ENCODE measurements around the gene MRPL14.

MRPL14 gene

DNA sequence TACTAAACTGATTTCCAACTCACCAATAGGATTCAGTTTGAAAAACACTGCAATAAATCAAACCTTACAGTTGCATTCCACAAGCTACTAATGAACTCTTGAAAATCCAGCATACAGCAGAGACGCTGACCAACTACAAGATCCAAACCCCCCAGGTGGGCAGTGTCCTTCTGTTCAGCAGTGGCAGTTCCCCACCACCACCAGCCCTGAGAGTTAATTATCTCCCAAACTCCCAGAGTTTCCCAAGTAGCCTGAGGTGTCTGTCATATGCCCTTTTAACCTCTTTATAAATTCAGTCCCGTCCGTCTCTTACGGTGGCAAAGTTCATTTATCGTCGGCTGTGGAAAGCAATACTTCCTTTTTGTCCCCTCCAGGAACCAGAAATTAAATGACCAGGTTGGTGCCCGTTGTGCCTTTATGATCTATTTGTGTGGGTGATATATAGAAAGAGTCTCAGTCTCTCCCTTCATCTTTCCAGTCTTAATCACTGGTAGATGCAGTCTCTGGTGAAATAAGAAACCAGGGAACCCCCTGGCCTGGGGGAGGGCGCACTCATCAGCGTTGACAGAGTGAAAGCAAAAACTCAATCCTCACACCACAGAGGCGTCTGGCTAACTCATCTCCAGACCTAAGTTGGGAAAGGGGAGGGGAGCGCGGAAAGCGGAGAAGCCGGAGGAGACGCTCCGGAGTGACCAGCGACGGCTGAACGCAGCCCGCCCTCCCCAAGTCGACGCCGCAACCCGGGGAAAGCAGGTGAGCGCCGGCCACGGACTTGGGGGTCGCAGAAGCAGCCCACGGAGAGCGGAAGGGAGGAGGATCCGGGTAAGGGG lies 717 bp downstream of the MRPL14 start:
- DNase-seq (ENCODE audit: low read depth in 2 of 3, low spot score in 1 of 3): peak; percentile 75 to 84 (median 83)

GRCh38 chr6:44123544-44123943 lies 3.7 kb downstream of the MRPL14 start:
- DNase-seq (ENCODE audit: low read depth in 2 of 3, low spot score in 1 of 3): no peak

- DNase-seq (ENCODE audit: low read depth in 2 of 3, low spot score in 1 of 3): no peak
Measured at GRCh38 chr6:44122801-44123200, 4.5 kb downstream of the MRPL14 start.

GRCh38 chr6:44120692-44121443 lies 6.4 kb downstream of the MRPL14 start:
- no peak for DNase-seq (ENCODE audit: low read depth in 2 of 3, low spot score in 1 of 3)

GRCh38 chr6:44119704-44120262 lies 7.5 kb downstream of the MRPL14 start:
- DNase-seq (ENCODE audit: low read depth in 2 of 3, low spot score in 1 of 3): no peak

GRCh38 chr6:44117397-44118128 lies 9.7 kb downstream of the MRPL14 start:
- DNase-seq (ENCODE audit: low read depth in 2 of 3, low spot score in 1 of 3): no peak

DNA sequence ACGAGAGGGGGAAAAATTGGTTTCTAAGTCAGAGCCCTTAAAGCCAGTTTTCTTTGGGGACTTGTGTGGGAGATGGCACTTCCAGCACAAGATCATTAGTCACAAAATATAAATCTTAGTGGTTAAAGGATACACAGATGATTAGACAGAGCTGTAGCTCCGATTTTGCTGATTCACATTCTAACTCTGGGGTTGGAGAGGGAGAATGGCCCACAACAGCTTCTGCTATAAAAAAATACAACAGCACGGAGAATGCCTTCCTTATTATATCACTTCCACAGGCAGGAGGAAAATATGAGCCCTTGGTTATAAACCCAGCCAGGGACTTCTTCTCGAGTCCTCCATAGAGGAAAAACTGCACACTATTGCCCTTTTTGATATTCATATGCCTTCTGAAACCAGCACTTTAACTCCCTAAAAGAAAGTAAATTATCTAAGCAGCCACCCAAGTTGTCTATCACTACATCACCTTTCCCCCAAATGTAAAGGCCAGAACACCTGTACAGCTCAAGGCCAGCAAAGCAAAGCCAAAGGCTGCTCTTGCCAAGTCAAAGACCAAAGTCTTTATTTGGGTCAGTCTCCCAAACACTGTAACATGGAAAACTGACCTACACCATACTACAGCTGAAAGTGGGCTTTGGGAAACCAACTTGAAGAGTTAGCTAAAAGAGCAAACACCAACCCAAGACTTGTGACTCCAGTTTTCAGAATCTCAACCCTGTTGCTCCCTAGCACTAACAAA lies 10.4 kb downstream of the MRPL14 start:
- no peak for DNase-seq (ENCODE audit: low read depth in 2 of 3, low spot score in 1 of 3)

- DNase-seq (ENCODE audit: low read depth in 2 of 3, low spot score in 1 of 3): no peak
Measured at GRCh38 chr6:44115866-44116265, 11.4 kb downstream of the MRPL14 start.

DNA sequence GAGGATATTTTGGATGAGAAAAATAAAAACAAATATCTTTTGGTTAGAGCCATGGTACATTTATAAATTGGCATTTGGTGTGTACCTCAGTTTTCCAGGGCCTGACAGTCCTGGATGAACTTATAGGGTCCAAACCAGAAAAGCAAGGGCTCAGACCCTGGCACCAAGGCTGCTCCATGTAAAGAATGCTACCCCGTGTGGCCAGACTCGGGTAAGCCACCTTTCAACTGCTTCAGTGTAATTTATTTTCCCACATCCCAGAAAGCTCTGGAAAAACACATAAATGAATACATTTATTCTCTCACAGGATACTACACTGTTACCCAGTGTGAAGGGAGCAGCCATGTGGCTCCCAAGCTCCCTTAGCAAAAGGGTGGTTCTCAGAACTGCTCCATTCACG lies 13.8 kb downstream of the MRPL14 start:
- no peak for DNase-seq (ENCODE audit: low read depth in 2 of 3, low spot score in 1 of 3)

DNA sequence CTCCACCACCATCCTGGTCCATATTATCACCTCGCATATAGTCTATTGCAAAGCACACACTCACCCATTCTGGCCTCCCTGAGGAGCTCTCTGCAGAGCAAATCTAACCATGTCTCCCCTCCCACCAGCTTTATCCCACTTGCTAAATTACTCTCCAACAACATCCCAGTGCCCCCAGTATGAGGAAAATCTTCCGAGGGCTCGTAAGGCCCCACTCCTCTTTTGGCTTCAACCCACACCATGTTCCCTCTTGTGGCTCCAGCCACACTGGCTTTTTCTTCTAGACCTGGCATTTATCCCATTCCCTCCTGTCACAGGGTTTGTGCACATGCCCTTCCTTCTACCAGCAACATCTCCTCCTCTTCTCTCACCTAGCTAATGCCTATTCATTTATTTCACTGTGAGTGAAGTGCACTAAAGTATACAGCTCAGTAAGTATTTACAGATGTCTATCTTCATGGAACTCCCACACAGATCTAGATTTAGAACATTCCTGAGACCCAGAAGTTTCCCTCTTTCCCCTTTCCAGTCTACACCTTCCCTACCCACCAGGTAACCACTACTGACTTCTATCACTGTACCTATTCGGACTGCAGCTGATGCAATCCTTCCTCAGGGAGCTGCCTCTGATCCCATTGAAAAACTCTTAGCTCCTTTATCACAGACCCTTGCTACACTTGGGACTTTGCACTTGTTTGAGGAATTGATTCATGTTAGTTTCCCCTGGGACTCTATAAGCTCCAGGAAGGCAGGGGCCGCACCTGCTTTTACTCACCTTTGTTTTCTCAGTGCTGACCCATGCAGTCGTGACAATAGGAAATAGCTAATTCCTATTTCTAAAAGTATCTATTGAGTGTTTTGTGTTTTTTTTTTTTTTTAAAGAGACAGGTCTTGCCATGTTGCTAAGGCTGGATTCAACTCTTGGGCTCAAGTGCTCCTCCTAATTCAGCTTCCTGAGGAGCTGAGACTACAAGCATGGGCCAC lies 15.5 kb downstream of the MRPL14 start:
- no peak for DNase-seq (ENCODE audit: low read depth in 2 of 3, low spot score in 1 of 3)

GRCh38 chr6:44110966-44111365 lies 16.3 kb downstream of the MRPL14 start:
- no peak for DNase-seq (ENCODE audit: low read depth in 2 of 3, low spot score in 1 of 3)

DNA sequence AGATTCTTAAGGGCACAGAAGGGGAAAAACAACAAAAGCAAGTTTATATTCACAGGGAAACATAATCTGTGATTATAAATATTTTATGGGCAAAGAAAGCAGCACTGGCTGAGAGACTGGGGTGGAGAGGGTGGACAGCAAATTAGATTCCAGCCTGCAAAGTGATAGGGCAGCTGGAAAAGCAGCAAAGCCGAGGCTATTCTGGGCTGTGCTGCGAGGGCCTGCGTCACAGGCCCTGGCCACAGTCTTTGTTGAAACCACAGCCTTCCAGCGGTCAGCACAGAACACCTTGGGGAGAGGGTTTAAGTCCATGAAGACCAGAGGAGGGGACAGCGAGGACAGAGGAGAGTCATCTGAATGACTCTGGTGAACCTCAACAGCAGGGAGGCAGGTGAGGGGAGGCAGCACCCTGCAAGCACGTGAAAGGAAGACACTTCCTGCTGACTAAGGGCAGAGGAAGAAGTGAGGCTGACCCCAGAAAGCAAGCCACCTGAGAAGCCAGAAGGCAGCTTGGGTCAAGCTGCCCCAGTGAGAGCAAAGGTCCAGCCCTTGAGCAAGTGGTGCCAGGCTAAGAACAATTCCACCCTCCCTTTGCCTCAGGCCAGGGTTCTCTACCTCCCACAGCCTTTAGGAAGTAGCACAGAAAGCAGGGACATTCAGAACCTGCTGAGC lies 17.1 kb downstream of the MRPL14 start:
- DNase-seq (ENCODE audit: low read depth in 2 of 3, low spot score in 1 of 3): no peak

DNA sequence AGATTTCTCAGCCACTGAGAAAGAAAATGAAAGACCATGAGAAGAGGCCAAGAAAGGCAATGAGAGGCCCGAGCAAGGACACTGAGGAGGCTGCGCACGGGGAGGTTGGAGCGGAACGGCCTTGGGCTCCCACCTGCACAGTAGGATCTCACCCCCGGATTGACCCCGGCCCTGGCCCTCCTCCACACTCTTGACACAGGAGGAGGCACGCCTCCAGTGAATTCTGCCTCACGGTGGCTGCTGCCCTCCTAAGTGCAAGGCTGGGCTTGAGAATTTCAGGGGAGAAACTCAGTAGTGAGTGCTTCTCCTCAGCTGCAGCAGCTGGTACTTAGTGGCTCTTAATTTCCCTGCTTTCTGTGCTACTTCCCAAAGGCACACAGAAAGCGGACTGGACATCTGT lies 18.0 kb downstream of the MRPL14 start:
- no peak for DNase-seq (ENCODE audit: low read depth in 2 of 3, low spot score in 1 of 3)

DNA sequence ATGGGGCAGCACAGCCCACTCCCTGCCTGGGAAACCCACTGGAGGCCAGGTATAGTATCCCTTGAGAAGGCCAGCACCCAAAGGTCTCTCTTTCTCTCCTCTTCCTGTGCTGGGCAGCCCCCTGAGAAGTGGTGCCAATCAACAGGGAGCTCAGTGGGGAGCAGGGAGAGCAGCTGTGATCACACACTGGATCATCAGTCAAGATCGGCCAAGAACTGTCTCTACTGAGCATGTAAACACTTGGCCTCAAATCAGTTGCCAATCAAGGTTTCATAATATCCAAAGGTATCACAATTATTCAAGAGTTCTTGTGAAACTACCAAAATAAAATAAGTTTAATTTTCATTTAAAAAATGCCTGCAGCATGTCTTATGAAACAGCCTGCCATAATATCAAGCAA lies 18.8 kb downstream of the MRPL14 start:
- no peak for DNase-seq (ENCODE audit: low read depth in 2 of 3, low spot score in 1 of 3)

GRCh38 chr6:44107017-44107416 lies 20.2 kb downstream of the MRPL14 start:
- no peak for DNase-seq (ENCODE audit: low read depth in 2 of 3, low spot score in 1 of 3)

- DNase-seq (ENCODE audit: low read depth in 2 of 3, low spot score in 1 of 3): no peak
Measured at GRCh38 chr6:44105993-44106740, 21.1 kb downstream of the MRPL14 start.

GRCh38 chr6:44105146-44105545 lies 22.1 kb downstream of the MRPL14 start:
- no peak for DNase-seq (ENCODE audit: low read depth in 2 of 3, low spot score in 1 of 3)

- no peak for DNase-seq (ENCODE audit: low read depth in 2 of 3, low spot score in 1 of 3)
Measured at GRCh38 chr6:44104481-44105021, 22.7 kb downstream of the MRPL14 start.
